MM.1S (cell line): ENCODE results near the gene F12.

Experiments
- DNase-seq: peaks from one replicate; pipeline ENCODE4 v3.0.0-alpha.2; 2015
- H2AFZ ChIP-seq: fragments of 300-600 bp; sonication (generic); 2 replicates; pipeline ENCODE4 v1.6.0; 2016; ENCODE audit warnings: antibody characterized with exemption, low read length
- H3F3A ChIP-seq: fragments of 300-600 bp; sonication (generic); 2 replicates; pipeline ENCODE4 v1.6.1; 2016; ENCODE audit warnings: mild to moderate bottlenecking, antibody characterized with exemption, low read length, moderate library complexity, mixed read lengths; ENCODE audit not compliant: insufficient read depth
- H3K27ac ChIP-seq: fragments of 300-600 bp; sonication (generic); 2 replicates; pipeline ENCODE4 v1.5.1; 2016; ENCODE audit warnings: mild to moderate bottlenecking, low read length
- H3K27me3 ChIP-seq: fragments of 300-600 bp; sonication (generic); replicated peaks from 2 replicates; pipeline ENCODE4 v1.6.0; 2016; ENCODE audit warnings: low read length; ENCODE audit not compliant: insufficient read depth
- H3K36me3 ChIP-seq: fragments of 300-600 bp; sonication (generic); replicated peaks from 2 replicates; pipeline ENCODE4 v1.6.1; 2016; ENCODE audit warnings: mild to moderate bottlenecking, low read length, mixed read lengths; ENCODE audit not compliant: insufficient read depth
- H3K4me1 ChIP-seq: fragments of 300-600 bp; sonication (generic); 2 replicates; pipeline ENCODE4 v1.6.1; 2016; ENCODE audit warnings: low read length, mixed read lengths
- H3K4me2 ChIP-seq: fragments of 300-600 bp; sonication (generic); 2 replicates; pipeline ENCODE4 v1.6.0; 2016; ENCODE audit warnings: low read depth, low read length
- H3K4me3 ChIP-seq: fragments of 300-600 bp; sonication (generic); 2 replicates; pipeline ENCODE4 v1.5.1; 2016; ENCODE audit warnings: low read length, mixed read lengths
- H3K79me2 ChIP-seq: fragments of 300-600 bp; sonication (generic); 2 replicates; pipeline ENCODE4 v1.6.1; 2016; ENCODE audit warnings: mixed run types, low read length, mixed read lengths
- H3K9ac ChIP-seq: fragments of 300-600 bp; sonication (generic); 2 replicates; pipeline ENCODE4 v1.6.1; 2016; ENCODE audit warnings: low read length, mixed read lengths
- H3K9me2 ChIP-seq: fragments of 300-600 bp; sonication (generic); replicated peaks from 2 replicates; pipeline ENCODE4 v1.6.1; 2016; ENCODE audit warnings: mild to moderate bottlenecking, low read length, mixed read lengths; ENCODE audit not compliant: insufficient read depth
- H3K9me3 ChIP-seq: fragments of 300-600 bp; sonication (generic); replicated peaks from 2 replicates; pipeline ENCODE4 v1.6.1; 2016; ENCODE audit warnings: mild to moderate bottlenecking, low read length, mixed read lengths; ENCODE audit not compliant: insufficient read depth
- H4K20me1 ChIP-seq: fragments of 300-600 bp; sonication (generic); 2 replicates; pipeline ENCODE4 v1.6.1; 2016; ENCODE audit warnings: mild to moderate bottlenecking, low read length, moderate library complexity, mixed read lengths; ENCODE audit not compliant: insufficient read depth
- CTCF ChIP-seq: fragments of 300-600 bp; sonication (generic); IDR thresholded peaks from 2 replicates; pipeline ENCODE4 v1.5.1; 2016; ENCODE audit warnings: antibody characterized with exemption, low read length, mixed read lengths
- EZH2 ChIP-seq: fragments of 300-600 bp; sonication (generic); optimal IDR thresholded peaks from 2 replicates; pipeline ENCODE3; 2017; ENCODE audit warnings: low read depth, mild to moderate bottlenecking, antibody characterized with exemption, low read length, mixed read lengths
- EZH2phosphoT487 ChIP-seq: fragments of 300-600 bp; sonication (generic); IDR thresholded peaks from 2 replicates; pipeline ENCODE4 v1.6.1; 2018; ENCODE audit warnings: antibody characterized with exemption, low read length

The F12 gene

DNA sequence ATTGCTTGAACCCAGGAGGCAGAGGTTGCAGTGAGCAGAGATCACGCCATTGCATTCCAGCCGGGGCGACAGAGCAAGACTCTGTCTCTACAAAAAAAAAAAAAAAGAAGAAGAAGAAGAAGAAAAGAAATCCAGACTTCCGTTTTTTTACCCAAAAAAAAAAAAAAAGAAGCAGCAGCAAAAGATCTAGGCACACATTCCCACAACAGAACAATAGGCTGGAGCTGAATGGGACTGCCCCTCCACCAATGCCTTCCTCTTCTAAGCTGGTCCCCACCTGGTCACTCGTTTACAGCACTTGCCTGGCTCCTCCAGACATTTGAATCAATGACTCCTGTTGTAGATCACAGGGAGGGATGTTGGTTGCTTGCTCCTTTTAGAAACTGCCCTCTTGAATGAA is 56.3 kb downstream of the F12 start:
- Histone ChIP-seq H3K27me3 (no peaks in the 10 kb centered on the region), H3K4me3 (no peak overlapping the region), H3K9ac (no peak overlapping the region), H3K9me2 (no peaks in the 10 kb centered on the region), H2AFZ (no peak overlapping the region), H3K4me1 (peaks cover 39% of the 10 kb centered on the region), H3K27ac (no peak overlapping the region), H3K4me2 (no peak overlapping the region), H3K79me2 (peaks cover 37% of the 10 kb centered on the region), H4K20me1 (no peaks in the 10 kb centered on the region), H3K36me3 (no peaks in the 10 kb centered on the region), H3K9me3 (no peaks in the 10 kb centered on the region), H3F3A (peaks cover 7% of the 10 kb centered on the region; the same call in 1 of the 2 replicates)
- no peak for DNase-seq
- TF ChIP-seq CTCF (no peak), EZH2phosphoT487 (no peak), EZH2 (no peak)
